ENCODE results near the gene TAPT1.
A peak's percentile ranks its signal among the peaks of the same experiment; 100 is the strongest.

The TAPT1 gene

DNA sequence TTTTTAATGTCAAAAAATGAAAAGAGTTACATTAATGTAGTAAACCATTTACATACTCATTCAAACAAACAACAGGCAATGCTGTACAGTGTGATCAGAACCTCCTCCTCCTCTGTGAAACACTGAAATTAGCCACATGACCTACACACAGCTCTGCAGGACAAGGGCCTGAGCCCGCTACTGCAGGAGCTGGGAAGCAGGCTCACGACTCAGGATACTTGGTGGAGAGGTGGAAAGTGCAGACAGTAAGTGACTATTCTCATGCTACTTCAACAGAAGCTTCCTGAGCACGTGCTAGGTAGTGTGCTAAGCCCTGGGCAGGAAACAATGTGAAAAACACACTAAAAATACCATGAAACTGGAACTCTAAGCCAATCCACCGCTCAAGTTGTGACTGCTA lies 56.8 kb downstream of the TAPT1 start:
- TF ChIP-seq POLR2A (IDR thresholded peaks at IDR 0.05; ENCODE audit: low read depth, low read length) (no peak), POU2F2 (IDR thresholded peaks at IDR 0.05; ENCODE audit: low read depth, low read length) (no peak), SPI1 (IDR thresholded peaks at IDR 0.05; ENCODE audit: low read depth, low read length) (no peak), TAF1 (IDR thresholded peaks at IDR 0.05; ENCODE audit: low read depth, low read length) (no peak), POLR2AphosphoS5 (IDR thresholded peaks at IDR 0.05; ENCODE audit: low read depth, low read length) (no peak), PAX5 (IDR thresholded peaks at IDR 0.05; ENCODE audit: insufficient read depth, low read length, severe bottlenecking) (no peak)
- FAIRE-seq (no peak), DNase-seq (ENCODE audit: insufficient read length, low spot score) (no peak)

DNA sequence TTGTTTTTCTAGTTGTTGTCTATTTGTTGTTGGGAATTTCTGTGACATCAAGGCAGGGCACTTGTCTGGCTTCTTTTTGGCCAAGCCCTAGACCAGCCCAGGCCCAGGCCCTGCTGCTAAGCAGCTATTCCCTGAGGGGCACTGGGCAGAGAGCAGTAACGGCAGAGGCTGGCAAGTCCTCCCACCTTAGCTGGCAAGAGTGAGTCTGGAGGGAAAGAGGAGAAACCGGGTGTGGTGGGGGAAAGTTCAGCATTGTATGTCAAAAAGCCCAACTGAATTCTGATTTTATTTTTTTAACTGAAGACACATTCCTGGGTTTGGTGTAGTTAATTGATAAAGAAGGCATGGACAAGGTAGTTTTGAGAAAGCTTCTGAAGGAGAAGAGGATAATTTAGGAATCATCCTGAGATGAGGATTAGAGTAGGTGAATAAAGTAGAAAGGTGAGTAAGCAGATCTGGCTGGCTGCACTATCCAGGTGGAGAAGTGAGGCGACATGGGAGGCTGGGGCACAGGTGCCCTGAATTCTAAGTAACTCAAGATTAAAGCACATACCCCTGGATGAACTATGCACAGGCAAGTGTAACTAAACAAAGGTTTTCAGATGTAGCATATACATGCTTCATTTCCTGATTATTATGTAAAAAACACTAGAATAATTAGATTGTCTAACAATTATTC lies 57.4 kb downstream of the TAPT1 start:
- TF ChIP-seq PAX5 (IDR thresholded peaks at IDR 0.05; ENCODE audit: insufficient read depth, low read length, severe bottlenecking), result no peak
- no peak for TF ChIP-seq POU2F2 (IDR thresholded peaks at IDR 0.05; ENCODE audit: low read depth, low read length)
- TF ChIP-seq POLR2AphosphoS5 (IDR thresholded peaks at IDR 0.05; ENCODE audit: low read depth, low read length), result no peak
- TF ChIP-seq TAF1 (IDR thresholded peaks at IDR 0.05; ENCODE audit: low read depth, low read length), result no peak
- TF ChIP-seq POLR2A (IDR thresholded peaks at IDR 0.05; ENCODE audit: low read depth, low read length), result no peak
- no peak for TF ChIP-seq SPI1 (IDR thresholded peaks at IDR 0.05; ENCODE audit: low read depth, low read length)
- no peak for DNase-seq (ENCODE audit: insufficient read length, low spot score)
- no peak for FAIRE-seq

DNA sequence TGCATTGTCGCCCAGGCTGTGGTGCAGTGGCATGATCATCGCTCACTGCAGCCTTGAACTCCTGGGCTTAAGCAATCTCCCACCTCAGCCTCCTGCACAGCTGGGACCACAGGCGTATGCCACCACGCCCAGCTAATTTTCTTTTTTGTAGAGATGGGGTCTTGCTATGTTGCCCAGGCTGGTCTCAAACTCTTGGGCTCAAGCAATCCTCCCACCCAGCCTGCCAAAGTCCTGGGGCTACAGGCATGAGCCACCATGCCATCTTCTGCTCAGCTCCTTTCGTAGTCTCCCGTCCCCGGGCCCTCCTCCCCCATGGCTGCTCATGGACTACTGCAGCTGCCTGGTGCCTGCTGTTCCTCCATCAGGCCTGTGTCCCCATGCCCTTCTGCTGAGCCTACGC lies 58.1 kb downstream of the TAPT1 start:
- TF ChIP-seq SPI1 (IDR thresholded peaks at IDR 0.05; ENCODE audit: low read depth, low read length) (no peak), POU2F2 (IDR thresholded peaks at IDR 0.05; ENCODE audit: low read depth, low read length) (no peak), POLR2A (IDR thresholded peaks at IDR 0.05; ENCODE audit: low read depth, low read length) (no peak), POLR2AphosphoS5 (IDR thresholded peaks at IDR 0.05; ENCODE audit: low read depth, low read length) (no peak), TAF1 (IDR thresholded peaks at IDR 0.05; ENCODE audit: low read depth, low read length) (no peak)
- DNase-seq (ENCODE audit: insufficient read length, low spot score) (no peak), FAIRE-seq (no peak)

DNA sequence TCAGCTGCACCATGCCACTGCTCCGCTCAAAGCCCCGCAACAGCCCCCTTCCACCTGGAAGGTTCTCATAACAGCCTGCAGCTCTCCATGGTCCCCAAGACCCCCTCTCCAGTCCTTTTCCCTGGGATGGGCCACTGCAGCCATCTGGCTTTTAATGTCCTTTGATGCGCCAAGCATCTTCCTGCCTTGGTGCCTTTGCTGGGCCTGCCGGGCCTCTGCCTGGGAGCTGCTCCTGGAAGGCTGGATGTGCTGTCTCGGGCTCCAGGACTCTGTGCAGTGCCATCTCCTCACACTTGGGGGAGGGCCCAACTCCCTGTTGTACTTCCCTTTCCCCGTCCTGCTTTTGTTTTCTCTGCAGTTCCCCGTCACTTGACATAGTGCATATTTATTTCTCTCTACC lies 60.3 kb downstream of the TAPT1 start:
- FAIRE-seq (no peak), DNase-seq (ENCODE audit: insufficient read length, low spot score) (no peak)
- TF ChIP-seq POLR2A (IDR thresholded peaks at IDR 0.05; ENCODE audit: low read depth, low read length), result no peak
- no peak for TF ChIP-seq PAX5 (IDR thresholded peaks at IDR 0.05; ENCODE audit: insufficient read depth, low read length, severe bottlenecking)
- no peak for TF ChIP-seq SPI1 (IDR thresholded peaks at IDR 0.05; ENCODE audit: low read depth, low read length)

DNA sequence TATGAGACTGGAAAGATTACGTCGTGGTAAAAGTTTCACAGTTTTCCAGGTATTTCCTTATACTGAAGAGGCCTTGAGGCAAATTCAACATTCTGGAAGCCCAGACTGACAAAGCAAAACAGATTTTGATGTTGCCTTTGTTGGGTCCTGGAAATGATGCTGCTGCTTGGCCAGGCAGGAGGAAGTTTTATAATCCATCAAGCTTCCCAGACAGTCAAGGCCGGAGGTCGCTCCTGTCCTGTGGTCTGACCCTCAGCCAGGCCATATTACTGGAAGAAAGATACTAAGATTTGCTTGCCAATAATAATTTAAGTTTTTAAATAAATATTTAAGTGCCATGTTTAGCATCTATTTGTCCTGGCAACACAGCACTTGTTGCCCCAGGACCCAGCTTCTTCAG lies 63.4 kb downstream of the TAPT1 start:
- FAIRE-seq, result no peak
- no peak for DNase-seq (ENCODE audit: insufficient read length, low spot score)
- TF ChIP-seq TAF1 (IDR thresholded peaks at IDR 0.05; ENCODE audit: low read depth, low read length) (no peak), POLR2A (IDR thresholded peaks at IDR 0.05; ENCODE audit: low read depth, low read length) (no peak), SPI1 (IDR thresholded peaks at IDR 0.05; ENCODE audit: low read depth, low read length) (no peak), PAX5 (IDR thresholded peaks at IDR 0.05; ENCODE audit: insufficient read depth, low read length, severe bottlenecking) (no peak), POLR2AphosphoS5 (IDR thresholded peaks at IDR 0.05; ENCODE audit: low read depth, low read length) (no peak), POU2F2 (IDR thresholded peaks at IDR 0.05; ENCODE audit: low read depth, low read length) (no peak)

DNA sequence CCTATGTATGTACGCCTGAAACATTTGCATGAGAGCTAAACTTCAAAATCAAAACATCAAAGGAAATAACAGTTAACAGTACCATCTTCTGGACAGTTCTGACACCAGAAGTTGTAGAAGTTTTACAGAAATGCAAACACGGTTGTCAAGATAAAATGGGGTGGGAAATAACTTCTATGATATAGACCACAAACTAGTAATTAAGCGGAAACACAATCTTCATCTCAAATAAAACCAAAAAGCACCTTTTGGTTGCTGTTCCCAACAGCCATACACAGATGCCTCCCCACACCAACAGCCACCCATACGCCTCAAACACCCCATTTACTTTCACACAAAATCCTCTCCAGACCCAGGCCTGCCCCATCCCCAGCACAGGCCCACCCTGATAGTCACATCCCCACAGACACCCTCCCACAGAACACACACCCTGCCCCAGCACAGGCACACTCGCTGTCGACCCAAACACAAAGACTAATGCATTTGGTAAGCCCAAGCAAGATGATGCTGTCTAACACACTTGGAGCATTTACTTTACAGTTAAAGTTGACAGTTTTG lies 64.3 kb downstream of the TAPT1 start:
- DNase-seq (ENCODE audit: insufficient read length, low spot score) (no peak), FAIRE-seq (no peak)
- TF ChIP-seq POU2F2 (IDR thresholded peaks at IDR 0.05; ENCODE audit: low read depth, low read length) (no peak), PAX5 (IDR thresholded peaks at IDR 0.05; ENCODE audit: insufficient read depth, low read length, severe bottlenecking) (no peak), SPI1 (IDR thresholded peaks at IDR 0.05; ENCODE audit: low read depth, low read length) (no peak), POLR2A (IDR thresholded peaks at IDR 0.05; ENCODE audit: low read depth, low read length) (no peak), POLR2AphosphoS5 (IDR thresholded peaks at IDR 0.05; ENCODE audit: low read depth, low read length) (no peak), TAF1 (IDR thresholded peaks at IDR 0.05; ENCODE audit: low read depth, low read length) (no peak)

DNA sequence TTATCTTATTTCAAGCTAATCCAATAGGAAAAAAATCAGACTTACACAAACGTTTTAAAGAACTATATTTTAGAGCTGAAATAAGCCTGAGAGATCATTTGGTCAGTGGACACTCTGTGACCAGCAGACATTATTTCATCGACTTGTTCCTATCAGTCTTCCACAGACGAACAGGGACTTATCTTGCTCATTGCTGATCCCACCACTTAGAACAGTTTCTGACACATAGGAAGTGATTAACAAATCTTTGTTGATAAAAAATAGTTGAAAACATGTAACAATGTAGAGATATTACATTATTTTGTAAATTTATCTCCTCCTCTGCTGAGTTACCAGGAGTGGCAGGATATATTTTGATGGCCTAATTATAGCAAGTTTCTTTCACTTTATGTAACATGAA lies 65.8 kb downstream of the TAPT1 start:
- TF ChIP-seq PAX5 (IDR thresholded peaks at IDR 0.05; ENCODE audit: insufficient read depth, low read length, severe bottlenecking) (no peak), TAF1 (IDR thresholded peaks at IDR 0.05; ENCODE audit: low read depth, low read length) (no peak), POLR2A (IDR thresholded peaks at IDR 0.05; ENCODE audit: low read depth, low read length) (no peak), POU2F2 (IDR thresholded peaks at IDR 0.05; ENCODE audit: low read depth, low read length) (no peak), POLR2AphosphoS5 (IDR thresholded peaks at IDR 0.05; ENCODE audit: low read depth, low read length) (no peak), SPI1 (IDR thresholded peaks at IDR 0.05; ENCODE audit: low read depth, low read length) (no peak)
- DNase-seq (ENCODE audit: insufficient read length, low spot score) (no peak), FAIRE-seq (no peak)

DNA sequence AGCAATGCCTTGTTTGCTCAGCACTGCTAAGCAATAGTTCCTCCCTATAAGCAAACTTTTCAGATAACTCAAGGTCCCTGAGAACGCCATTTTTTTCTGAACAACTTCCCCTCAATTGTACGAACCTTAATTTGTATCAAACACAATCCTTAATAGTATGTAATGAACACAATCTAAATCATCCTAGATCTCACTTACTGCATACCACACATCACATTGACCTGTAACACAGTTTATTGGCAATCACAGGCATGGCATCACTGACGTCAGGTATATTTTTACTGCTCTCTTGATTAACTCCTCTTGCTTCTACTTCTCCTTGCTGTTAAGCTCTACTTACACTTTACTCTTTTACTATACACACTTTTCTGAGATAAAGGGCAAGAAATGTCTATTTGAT lies 67.0 kb downstream of the TAPT1 start:
- FAIRE-seq (peak; percentile 62), DNase-seq (ENCODE audit: insufficient read length, low spot score) (no peak)
- TF ChIP-seq POLR2AphosphoS5 (IDR thresholded peaks at IDR 0.05; ENCODE audit: low read depth, low read length) (no peak), PAX5 (IDR thresholded peaks at IDR 0.05; ENCODE audit: insufficient read depth, low read length, severe bottlenecking) (no peak), SPI1 (IDR thresholded peaks at IDR 0.05; ENCODE audit: low read depth, low read length) (no peak), POLR2A (IDR thresholded peaks at IDR 0.05; ENCODE audit: low read depth, low read length) (no peak), POU2F2 (IDR thresholded peaks at IDR 0.05; ENCODE audit: low read depth, low read length) (no peak), TAF1 (IDR thresholded peaks at IDR 0.05; ENCODE audit: low read depth, low read length) (no peak)

DNA sequence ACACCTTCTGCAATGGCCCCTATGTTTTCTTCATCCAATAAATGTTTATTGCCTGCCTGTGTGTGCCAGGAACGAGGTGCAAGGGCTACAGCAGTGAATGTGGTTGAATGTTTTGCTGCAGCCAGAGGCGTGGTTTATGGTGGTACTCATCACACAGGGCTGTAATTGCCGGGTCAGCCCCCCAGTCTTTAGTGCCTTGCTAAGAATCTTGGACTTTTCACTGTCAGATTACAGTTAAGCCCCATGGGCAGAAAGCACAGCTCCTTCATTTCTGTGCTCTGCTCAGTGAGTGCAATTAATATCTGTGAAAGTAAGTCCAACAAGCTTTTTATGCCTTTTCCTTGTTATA lies 67.8 kb downstream of the TAPT1 start:
- TF ChIP-seq POLR2A (IDR thresholded peaks at IDR 0.05; ENCODE audit: low read depth, low read length) (no peak), PAX5 (IDR thresholded peaks at IDR 0.05; ENCODE audit: insufficient read depth, low read length, severe bottlenecking) (no peak), POU2F2 (IDR thresholded peaks at IDR 0.05; ENCODE audit: low read depth, low read length) (no peak), SPI1 (IDR thresholded peaks at IDR 0.05; ENCODE audit: low read depth, low read length) (no peak)
- FAIRE-seq (no peak), DNase-seq (ENCODE audit: insufficient read length, low spot score) (no peak)

Data from GM12891 (cell line).